ENCODE data around the gene PTCD2. TPM values are rescaled to one million over a fixed set of nuclear protein-coding genes. Genes with fewer than 3 reads are reported as not detected.
"Not testable (repeated sequence)": the region's sequence is repeated elsewhere in the genome, so short reads cannot be mapped to it uniquely, and the experiment has no call there.

Gene PTCD2
- total RNA-seq, 4 donors from 2014 or later: 0.59 to 14.0 (median 5.5) TPM

- intact Hi-C loops (cut with DNase I; ENCODE audit: low total_unique reads): no loop called here
- H3K27ac ChIP-seq: no peak overlapping the region
- H3K27me3 ChIP-seq: no peaks in the 10 kb centered on the region
- no peaks in the 10 kb centered on the region for H3K4me1 ChIP-seq
- H3K9me3 ChIP-seq: no peaks in the 10 kb centered on the region
- no peak for DNase-seq
- no peak for TF ChIP-seq CTCF (IDR thresholded peaks at IDR 0.05)
- no peak for TF ChIP-seq POLR2A (IDR thresholded peaks at IDR 0.05)
- no peaks in the 10 kb centered on the region for H3K36me3 ChIP-seq
- H3K4me3 ChIP-seq: no peak overlapping the region
These were observed 24.6 kb upstream of the PTCD2 start for GRCh38 chr5:72295539-72295938.

GRCh38 chr5:72296256-72296655, 23.9 kb upstream of the PTCD2 start:
- intact Hi-C loops (cut with DNase I; ENCODE audit: low total_unique reads): no loop called here

GRCh38 chr5:72298136-72298535, 22.0 kb upstream of the PTCD2 start:
- DNase-seq; H3K4me3 ChIP-seq; H3K27ac ChIP-seq; H3K36me3 ChIP-seq; H3K27me3 ChIP-seq; H3K4me1 ChIP-seq; H3K9me3 ChIP-seq; intact Hi-C loops (cut with DNase I; ENCODE audit: low total_unique reads): not testable (repeated sequence)

More at GRCh38 chr5:72296256-72296655, 23.9 kb upstream of the PTCD2 start:
- no peak for TF ChIP-seq POLR2A (IDR thresholded peaks at IDR 0.05)
- TF ChIP-seq CTCF (IDR thresholded peaks at IDR 0.05): no peak
- Histone ChIP-seq H3K27me3 (no peaks in the 10 kb centered on the region), H3K36me3 (no peaks in the 10 kb centered on the region), H3K4me1 (no peaks in the 10 kb centered on the region), H3K27ac (no peak overlapping the region), H3K9me3 (no peaks in the 10 kb centered on the region), H3K4me3 (no peak overlapping the region)
- no peak for DNase-seq

- no peaks in the 10 kb centered on the region for H3K36me3 ChIP-seq
- no peaks in the 10 kb centered on the region for H3K9me3 ChIP-seq
- DNase-seq: no peak
- no peaks in the 10 kb centered on the region for H3K27me3 ChIP-seq
- no peak overlapping the region for H3K4me3 ChIP-seq
- no peaks in the 10 kb centered on the region for H3K4me1 ChIP-seq
- no peak overlapping the region for H3K27ac ChIP-seq
- TF ChIP-seq POLR2A (IDR thresholded peaks at IDR 0.05): no peak
- TF ChIP-seq CTCF (IDR thresholded peaks at IDR 0.05): no peak
- intact Hi-C loops (cut with DNase I; ENCODE audit: low total_unique reads): no loop called here
These were observed 21.5 kb upstream of the PTCD2 start for GRCh38 chr5:72298711-72299110.

- Histone ChIP-seq H3K27ac (no peak overlapping the region), H3K4me1 (no peaks in the 10 kb centered on the region), H3K4me3 (no peak overlapping the region), H3K36me3 (no peaks in the 10 kb centered on the region), H3K27me3 (no peaks in the 10 kb centered on the region), H3K9me3 (no peaks in the 10 kb centered on the region)
- intact Hi-C loops (cut with DNase I; ENCODE audit: low total_unique reads): no loop called here
- DNase-seq: no peak
- TF ChIP-seq CTCF (IDR thresholded peaks at IDR 0.05) (no peak), POLR2A (IDR thresholded peaks at IDR 0.05) (no peak)
These were observed 19.4 kb upstream of the PTCD2 start for GRCh38 chr5:72300590-72301339.
